Measurements from ENCODE around the gene BEAN1.

Gene BEAN1

GRCh38 chr16:66483689-66484452, 56.8 kb downstream of the BEAN1 start:
- Histone ChIP-seq H3K4me1 (ENCODE audit: insufficient read depth, low read length) (peaks cover 8% of the 10 kb centered on the region), H3K9me3 (ENCODE audit: insufficient read depth, low read length, severe bottlenecking) (no peaks in the 10 kb centered on the region), H3K27me3 (ENCODE audit: insufficient read depth, low read length, poor library complexity) (no peaks in the 10 kb centered on the region), H3K27ac (ENCODE audit: low read length) (no peak overlapping the region), H3K36me3 (ENCODE audit: insufficient read depth, low read length) (no peaks in the 10 kb centered on the region), H3K4me3 (ENCODE audit: low read depth in 1 of 2, low read length in 2 of 2) (no peak overlapping the region), H3K9ac (ENCODE audit: low read depth, low read length) (no peak overlapping the region), H4K20me1 (ENCODE audit: insufficient read depth, low read length) (no peaks in the 10 kb centered on the region), H3K4me2 (ENCODE audit: insufficient read depth, low read length) (no peak overlapping the region), H2AFZ (ENCODE audit: low read depth, low read length) (no peak overlapping the region), H3K79me2 (ENCODE audit: insufficient read depth, low read length) (no peaks in the 10 kb centered on the region)
- ATAC-seq (ENCODE audit: insufficient read depth, low read depth), result peak; percentile 88
- TF ChIP-seq EZH2 (IDR thresholded peaks at IDR 0.05; ENCODE audit: borderline replicate concordance, low read depth, low read length, severe bottlenecking) (no peak), CTCF (IDR thresholded peaks at IDR 0.05; ENCODE audit: borderline replicate concordance, extremely low read depth, low read length, poor library complexity, severe bottlenecking) (peak; percentile 98)
- peak; percentile 82 for DNase-seq

GRCh38 chr16:66484453-66485213, 57.5 kb downstream of the BEAN1 start:
- no peak overlapping the region for H3K27ac ChIP-seq (ENCODE audit: low read length)
- no peaks in the 10 kb centered on the region for H3K27me3 ChIP-seq (ENCODE audit: insufficient read depth, low read length, poor library complexity)
- H3K36me3 ChIP-seq (ENCODE audit: insufficient read depth, low read length), result no peaks in the 10 kb centered on the region
- H3K4me3 ChIP-seq (ENCODE audit: low read depth in 1 of 2, low read length in 2 of 2), result no peak overlapping the region
- TF ChIP-seq CTCF (IDR thresholded peaks at IDR 0.05; ENCODE audit: borderline replicate concordance, extremely low read depth, low read length, poor library complexity, severe bottlenecking) (no peak), EZH2 (IDR thresholded peaks at IDR 0.05; ENCODE audit: borderline replicate concordance, low read depth, low read length, severe bottlenecking) (no peak)
- ATAC-seq (ENCODE audit: insufficient read depth, low read depth) (no peak), DNase-seq (no peak)
- H3K4me1 ChIP-seq (ENCODE audit: insufficient read depth, low read length), result peaks cover 8% of the 10 kb centered on the region
- H3K9ac ChIP-seq (ENCODE audit: low read depth, low read length), result no peak overlapping the region
- no peak overlapping the region for H3K4me2 ChIP-seq (ENCODE audit: insufficient read depth, low read length)
- no peaks in the 10 kb centered on the region for H4K20me1 ChIP-seq (ENCODE audit: insufficient read depth, low read length)
- H3K79me2 ChIP-seq (ENCODE audit: insufficient read depth, low read length), result no peaks in the 10 kb centered on the region
- H3K9me3 ChIP-seq (ENCODE audit: insufficient read depth, low read length, severe bottlenecking), result no peaks in the 10 kb centered on the region
- H2AFZ ChIP-seq (ENCODE audit: low read depth, low read length), result no peak overlapping the region

GRCh38 chr16:66485376-66485775, 58.3 kb downstream of the BEAN1 start:
- no peaks in the 10 kb centered on the region for H4K20me1 ChIP-seq (ENCODE audit: insufficient read depth, low read length)
- no peak overlapping the region for H2AFZ ChIP-seq (ENCODE audit: low read depth, low read length)
- no peaks in the 10 kb centered on the region for H3K27me3 ChIP-seq (ENCODE audit: insufficient read depth, low read length, poor library complexity)
- DNase-seq, result no peak
- no peak overlapping the region for H3K9ac ChIP-seq (ENCODE audit: low read depth, low read length)
- no peaks in the 10 kb centered on the region for H3K36me3 ChIP-seq (ENCODE audit: insufficient read depth, low read length)
- H3K27ac ChIP-seq (ENCODE audit: low read length), result no peak overlapping the region
- H3K9me3 ChIP-seq (ENCODE audit: insufficient read depth, low read length, severe bottlenecking), result no peaks in the 10 kb centered on the region
- no peak for TF ChIP-seq CTCF (IDR thresholded peaks at IDR 0.05; ENCODE audit: borderline replicate concordance, extremely low read depth, low read length, poor library complexity, severe bottlenecking)
- TF ChIP-seq EZH2 (IDR thresholded peaks at IDR 0.05; ENCODE audit: borderline replicate concordance, low read depth, low read length, severe bottlenecking), result no peak
- no peak for ATAC-seq (ENCODE audit: insufficient read depth, low read depth)
- H3K4me1 ChIP-seq (ENCODE audit: insufficient read depth, low read length), result peaks cover 8% of the 10 kb centered on the region
- H3K4me3 ChIP-seq (ENCODE audit: low read depth in 1 of 2, low read length in 2 of 2), result no peak overlapping the region
- no peaks in the 10 kb centered on the region for H3K79me2 ChIP-seq (ENCODE audit: insufficient read depth, low read length)
- no peak overlapping the region for H3K4me2 ChIP-seq (ENCODE audit: insufficient read depth, low read length)
